SW 1271 (cell line): ENCODE measurements around the gene AHSA1.
"Not testable (repeated sequence)": the region's sequence is repeated elsewhere in the genome, so short reads cannot be mapped to it uniquely, and the experiment has no call there.

Source experiments
- DNase-seq, 2 experiments: peaks; one replicate each; lab custom pipeline; 2025; lab: John Stamatoyannopoulos, UW

The AHSA1 gene

GRCh38 chr14:77457522-77458248 lies at the start of gene AHSA1, which contains the start of gene VIPAS39:
TSS of gene AHSA1 (plus strand) at chr14:77458093. CDS start at chr14:77458190, 97 bp downstream.
TSS of gene VIPAS39 (minus strand) at chr14:77457601. CDS start at chr14:77454102, 3,499 bp downstream.
- DNase-seq = peak; percentile 97 to 99

GRCh38 chr14:77409131-77409533 lies 48.8 kb upstream of the AHSA1 start:
- DNase-seq = no peak

GRCh38 chr14:77415403-77416030 lies 42.4 kb upstream of the AHSA1 start:
- DNase-seq = not testable (repeated sequence)

DNA sequence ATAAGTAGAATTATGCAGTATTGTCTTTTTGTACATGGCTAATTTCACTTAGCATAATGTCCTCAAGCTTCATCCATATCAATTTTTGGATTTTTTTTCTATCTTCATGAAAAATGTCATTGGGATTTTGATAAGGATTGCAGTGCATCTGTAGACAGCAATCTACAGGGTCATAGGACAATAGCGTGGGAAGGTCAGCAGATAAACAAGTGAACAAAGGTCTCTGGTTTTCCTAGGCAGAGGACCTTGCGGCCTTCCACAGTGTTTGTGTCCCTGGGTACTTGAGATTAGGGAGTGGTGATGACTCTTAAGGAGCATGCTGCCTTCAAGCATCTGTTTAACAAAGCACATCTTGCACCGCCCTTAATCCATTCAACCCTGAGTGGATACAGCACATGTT lies 41.8 kb upstream of the AHSA1 start:
- DNase-seq = not testable (repeated sequence)

DNA sequence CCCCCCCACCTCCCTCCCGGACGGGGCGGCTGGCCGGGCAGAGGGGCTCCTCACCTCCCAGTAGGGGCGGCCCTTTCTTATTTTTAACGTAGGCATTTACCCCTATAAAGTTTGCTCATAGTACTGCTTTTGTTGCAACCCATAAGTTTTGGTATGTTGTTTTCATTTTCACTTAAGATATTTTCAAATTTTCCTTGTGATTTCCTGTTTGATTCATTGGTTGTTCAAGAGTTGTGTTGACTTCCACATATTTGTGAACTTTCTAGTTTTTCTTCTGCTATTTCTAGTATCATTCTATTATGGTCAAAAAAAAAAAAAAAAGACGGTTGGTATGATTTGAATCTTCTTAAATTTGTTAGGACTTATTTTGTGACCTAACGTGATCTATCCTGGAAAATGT lies 41.1 kb upstream of the AHSA1 start:
- no peak for DNase-seq

GRCh38 chr14:77421201-77421600 lies 36.7 kb upstream of the AHSA1 start:
- no peak for DNase-seq

DNA sequence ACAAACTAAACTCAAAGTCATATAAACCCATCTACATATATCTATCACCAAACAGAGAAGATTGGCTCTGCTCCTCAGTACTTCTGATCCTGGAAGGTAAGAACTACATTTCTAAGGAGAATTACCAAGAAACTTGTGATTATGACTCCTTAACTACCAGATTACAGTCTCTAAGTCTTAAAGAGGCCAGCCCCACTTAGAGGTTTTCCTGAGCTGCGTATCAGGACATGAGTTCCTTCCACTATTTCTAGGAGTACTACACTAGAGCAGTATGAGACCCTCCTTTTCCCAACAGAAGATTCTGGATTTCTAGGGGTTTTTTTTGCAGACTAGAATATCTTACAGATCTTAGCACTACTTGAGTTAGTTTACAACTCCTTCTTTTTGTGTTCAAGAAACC lies 34.5 kb upstream of the AHSA1 start, which contains the start of gene NOXRED1:
Gene NOXRED1 (minus strand): TSS at position 101 of the 400 bp plus-strand sequence. CDS start 634 bp downstream, outside the sequence.
- DNase-seq = no peak

DNA sequence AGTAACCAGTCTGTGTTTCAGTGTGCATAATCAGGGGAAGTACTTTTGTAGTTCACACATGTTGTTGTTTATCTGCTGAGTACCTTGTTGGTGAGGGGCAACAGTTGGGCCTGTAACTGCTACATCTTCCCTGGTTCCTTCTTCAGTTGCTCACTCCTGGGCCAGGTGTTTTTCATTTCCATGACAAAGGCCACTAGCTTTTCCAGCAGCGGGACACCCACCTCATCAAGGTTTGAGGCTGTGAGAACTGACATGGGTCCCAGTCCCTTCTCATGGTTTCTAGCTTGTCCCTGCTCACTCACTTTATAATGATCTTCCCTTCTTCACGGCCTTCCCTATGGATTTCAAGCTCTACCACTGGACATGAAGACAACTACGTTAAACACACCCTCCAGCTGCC lies 33.0 kb upstream of the AHSA1 start:
- no peak for DNase-seq

GRCh38 chr14:77426396-77426795 lies 31.5 kb upstream of the AHSA1 start:
- no peak for DNase-seq

- DNase-seq = no peak
Measured at GRCh38 chr14:77436042-77436441, 21.9 kb upstream of the AHSA1 start.

- no peak for DNase-seq
Measured at GRCh38 chr14:77438596-77438995, 19.3 kb upstream of the AHSA1 start.

DNA sequence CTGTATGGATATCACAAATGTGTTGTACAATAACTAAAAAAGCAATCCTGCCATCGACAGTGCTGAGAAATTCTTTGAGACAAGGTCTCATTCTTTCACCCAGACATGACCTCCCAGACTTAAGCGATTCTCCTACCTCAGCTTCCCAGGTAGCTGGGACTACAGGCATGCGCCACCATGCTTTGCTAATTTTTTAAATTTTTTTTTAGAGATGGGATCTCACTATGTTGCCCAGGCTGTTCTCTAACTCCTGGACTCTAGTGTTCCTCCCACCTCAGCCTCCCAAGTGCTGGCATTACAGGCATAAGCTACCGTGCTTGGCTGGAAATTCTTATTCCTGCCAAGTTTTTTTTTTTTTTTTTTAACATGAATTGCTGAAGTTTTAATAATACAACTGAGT lies 18.0 kb upstream of the AHSA1 start:
- no peak for DNase-seq

DNA sequence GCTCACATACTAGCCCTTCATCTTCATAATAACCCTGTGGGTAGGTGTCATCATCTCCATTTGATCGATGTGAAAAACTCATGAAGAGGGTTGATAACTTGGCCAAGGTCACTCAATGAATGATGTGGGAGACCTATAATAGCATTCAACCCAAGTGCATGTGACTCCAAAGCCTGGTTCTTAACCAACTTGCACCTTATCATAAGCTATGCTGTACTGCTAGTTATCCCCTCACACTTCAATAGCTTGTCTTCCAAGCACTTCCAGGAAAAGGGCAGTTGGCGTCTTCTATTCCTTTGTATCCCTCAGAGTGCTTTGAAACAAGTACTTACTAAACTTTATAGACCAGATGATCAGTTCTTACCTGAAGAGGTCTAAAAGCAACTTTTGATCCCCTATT lies 15.7 kb upstream of the AHSA1 start:
- no peak for DNase-seq

GRCh38 chr14:77455966-77456640 lies 1.8 kb upstream of the AHSA1 start:
- no peak for DNase-seq

GRCh38 chr14:77457115-77457521 lies 775 bp upstream of the AHSA1 start:
- no peak for DNase-seq

DNA sequence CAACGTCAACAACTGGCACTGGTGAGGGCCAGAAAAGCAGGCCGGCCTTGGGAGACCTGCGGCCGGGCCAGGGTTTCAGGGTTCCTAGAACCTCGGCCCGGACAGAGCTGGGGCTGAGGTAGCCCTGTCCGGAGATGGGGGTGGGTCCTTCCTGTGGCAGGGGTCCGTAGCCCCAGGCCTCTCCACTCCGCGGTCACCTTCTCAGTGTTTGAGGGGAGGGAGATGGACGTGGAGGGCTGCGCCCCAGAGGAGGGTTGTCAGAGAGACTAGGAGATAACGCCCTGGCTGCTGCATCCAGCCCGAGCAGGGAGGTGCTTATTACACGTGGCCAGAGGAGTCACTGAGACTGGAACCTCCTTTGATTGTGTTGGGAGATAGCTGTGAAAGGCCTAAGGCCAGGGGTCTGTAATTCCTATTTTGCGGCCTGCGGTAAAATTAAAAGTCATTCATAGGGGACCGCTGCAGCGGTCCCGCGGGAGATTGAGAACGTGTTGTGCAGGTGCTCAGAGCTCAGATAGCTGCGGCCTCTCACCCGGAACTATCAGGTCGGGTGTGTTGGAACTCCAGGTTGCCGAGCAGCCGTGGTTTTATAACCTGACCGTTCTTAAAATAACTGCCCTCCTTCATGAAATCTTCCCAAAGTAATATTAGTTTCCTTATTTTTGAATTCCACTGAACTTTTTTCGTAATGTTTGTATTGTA lies 507 bp downstream of the AHSA1 start:
- peak in 1 of 2 experiments; percentile 35 for DNase-seq

DNA sequence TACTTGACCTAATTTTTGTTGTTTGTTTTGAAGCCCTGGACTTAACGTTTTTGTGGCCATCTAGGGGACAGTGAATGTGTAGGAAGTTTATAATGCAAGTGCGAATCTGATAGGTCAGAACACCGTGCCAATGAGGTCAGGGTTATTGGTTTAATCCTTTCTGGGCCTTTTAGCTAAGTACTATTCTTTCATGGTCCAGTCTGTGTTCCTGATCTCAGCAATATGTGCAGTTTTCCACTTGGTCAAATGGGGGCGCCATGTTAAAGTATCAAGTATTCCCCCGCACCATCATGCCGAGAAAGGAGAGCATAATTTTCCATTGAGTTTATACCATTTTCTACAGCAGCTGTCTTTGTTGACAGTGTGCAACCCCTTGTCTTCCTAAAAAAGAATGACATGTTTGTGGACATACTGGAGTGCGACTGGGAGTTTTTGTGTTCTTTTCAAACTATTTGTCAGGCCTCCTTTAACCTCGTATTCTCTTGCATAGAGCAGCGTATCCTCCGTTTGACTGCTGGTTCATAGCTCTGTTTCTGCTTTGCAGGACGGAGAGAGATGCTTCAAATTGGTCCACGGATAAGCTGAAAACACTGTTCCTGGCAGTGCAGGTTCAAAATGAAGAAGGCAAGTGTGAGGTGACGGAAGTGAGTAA lies 1.3 kb downstream of the AHSA1 start:
- peak; percentile 20 to 56 for DNase-seq

GRCh38 chr14:77467801-77468200 lies 9.9 kb downstream of the AHSA1 start:
- no peak for DNase-seq

- DNase-seq = no peak
Measured at GRCh38 chr14:77469067-77469505, 11.2 kb downstream of the AHSA1 start.

DNA sequence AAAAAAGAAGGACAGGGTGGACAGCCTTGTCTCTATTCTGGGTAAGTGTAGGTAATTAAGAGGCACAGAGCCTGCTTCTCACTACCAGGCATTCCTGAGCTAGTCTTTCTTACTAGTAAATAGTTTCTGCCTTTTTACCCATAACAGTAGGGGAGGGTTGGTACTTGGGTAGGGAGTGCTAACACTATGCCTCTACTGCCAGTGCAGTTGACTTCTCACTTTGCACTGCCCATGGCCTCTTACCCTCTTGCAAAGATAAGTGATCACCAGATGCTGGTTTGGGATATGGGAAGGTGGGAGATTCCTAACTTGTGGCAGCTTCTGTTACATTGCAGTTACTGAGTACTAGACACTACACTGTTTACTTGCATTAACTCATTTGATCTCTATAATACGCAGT lies 11.6 kb downstream of the AHSA1 start:
- DNase-seq = peak in 1 of 2 experiments; percentile 11

DNA sequence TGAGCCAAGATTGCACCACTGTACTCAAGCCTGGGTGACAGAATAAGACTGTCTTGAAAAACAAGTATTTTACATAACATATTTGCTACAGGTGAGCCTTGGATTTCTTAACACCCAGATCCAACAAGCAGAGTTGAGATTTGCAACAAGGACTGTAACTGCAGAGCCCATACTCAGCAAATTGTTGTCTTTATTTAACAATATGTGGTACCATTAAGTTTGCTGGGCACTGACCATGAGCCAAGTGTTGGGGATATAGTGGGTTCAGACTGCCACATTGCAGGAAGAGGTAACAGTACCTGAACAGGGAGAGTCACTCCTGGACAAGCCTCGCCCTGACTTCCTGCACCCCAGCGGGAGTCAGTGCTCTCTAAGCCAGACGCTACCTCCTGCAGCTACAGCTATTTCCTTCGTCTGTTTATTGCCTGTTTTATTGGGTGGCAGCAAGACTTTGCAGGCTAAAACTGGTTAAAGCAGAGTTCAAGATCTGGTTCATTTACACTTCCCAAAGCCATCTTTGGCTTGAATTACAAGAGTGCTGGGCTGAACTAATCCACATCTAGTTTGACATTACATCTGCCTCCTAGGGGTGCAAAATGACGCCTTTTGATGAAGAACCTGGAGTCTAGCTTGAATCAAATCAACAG lies 12.5 kb downstream of the AHSA1 start:
- no peak for DNase-seq
